ENCODE results near the gene CENPA. TPM values are rescaled to one million over a fixed set of nuclear protein-coding genes. Genes with fewer than 3 reads are reported as not detected.

Gene CENPA
- total RNA-seq, 1 experiment from 2014 or later, result 45.8 TPM

GRCh38 chr2:26767129-26767528, 18.7 kb upstream of the CENPA start:
- no peak for TF ChIP-seq YY1 (IDR thresholded peaks at IDR 0.05; ENCODE audit: extremely low read depth, insufficient replicate concordance, low read depth, low read length)
- TF ChIP-seq TCF7L2 (IDR thresholded peaks at IDR 0.05; ENCODE audit: borderline replicate concordance, extremely low read depth, insufficient read depth, insufficient read length), result peak; percentile 78
- TF ChIP-seq REST (IDR thresholded peaks at IDR 0.05; ENCODE audit: low read depth), result no peak
- 0 out of 2 replicates have a peak, but pooled peaks have one; percentile 21 for TF ChIP-seq POLR2AphosphoS5 (IDR thresholded peaks at IDR 0.05; ENCODE audit: low read depth, low read length)
- no peak for TF ChIP-seq ZNF274 (IDR thresholded peaks at IDR 0.05; ENCODE audit: low read depth, low read length)
- peak overlapping the region in 1 of 2 experiments; percentile 10; a peak in 1 of 4 replicates for H3K4me3 ChIP-seq (replicated peaks in 1 of 2; ENCODE audit: low read depth in 1 of 2, low read length in 2 of 2)
- H3K9me2 ChIP-seq (ENCODE audit: insufficient read depth), result no peaks in the 10 kb centered on the region
- ChIA-PET POLR2A (interaction anchor here (1.2 kb wide), 1 partner anchor 8 kb away, joined by 3 read pairs; no protein-coding TSS in a partner anchor), CTCF (no interaction called here), RAD21 (ENCODE audit: low non-redundant PET in 1 of 2, low total read pairs in 2 of 2, uncharacterized antibody in 2 of 2, unreplicated experiment in 2 of 2) (no interaction called here)
- H3K9ac ChIP-seq (ENCODE audit: low read length), result peak overlapping the region; percentile 51
- H3K4me2 ChIP-seq (ENCODE audit: low read length), result peak overlapping the region; percentile 99
- H3K4me1 ChIP-seq (ENCODE audit: control insufficient read depth in 1 of 2, insufficient read depth in 2 of 2, low read length in 2 of 2), result peaks cover 76 to 87% of the 10 kb centered on the region in 2 experiments
- H2AFZ ChIP-seq (ENCODE audit: low read depth, low read length, poor library complexity, severe bottlenecking), result no peak overlapping the region
- H3K36me3 ChIP-seq (ENCODE audit: control insufficient read depth in 1 of 2, insufficient read depth in 2 of 2, low read length in 2 of 2), result no peaks in the 10 kb centered on the region
- ATAC-seq, result peak; percentile 14
- H4K20me1 ChIP-seq (ENCODE audit: insufficient read depth), result no peaks in the 10 kb centered on the region
- peaks cover 73% of the 10 kb centered on the region for H3K79me2 ChIP-seq (ENCODE audit: insufficient read depth, low read length)
- no TSS peak for BruUV-seq (replicated peaks)
- H3K27ac ChIP-seq (ENCODE audit: low read depth, low read length), result peak overlapping the region; percentile 79
- DNase-seq (ENCODE audit: low read depth, low spot score), result no peak
- no peaks in the 10 kb centered on the region for H3K9me3 ChIP-seq (ENCODE audit: control insufficient read depth in 1 of 2, insufficient read depth in 1 of 2, low read depth in 1 of 2, low read length in 2 of 2)
- intact Hi-C loops (cut with micrococcal nuclease), result no loop called here
- no peaks in the 10 kb centered on the region for H3K27me3 ChIP-seq (ENCODE audit: insufficient read depth, low read length)

Data from HCT116 (cell line).